Breast epithelium (tissue), 3 donors: ENCODE measurements around the gene SLC6A7.

Experiments used
- CTCF ChIP-seq, 3 donors: fragments of 450-650 bp; IDR thresholded peaks; one replicate each; pipeline ENCODE4 v1.5.1; 2016 to 2017; ENCODE audit warnings: antibody characterized with exemption in 3 of 3, mild to moderate bottlenecking in 3 of 3, moderate library complexity in 3 of 3
- POLR2A ChIP-seq: fragments of 450-650 bp; IDR thresholded peaks from one replicate; pipeline ENCODE4 v1.6.1; 2016; ENCODE audit warnings: antibody characterized with exemption, mild to moderate bottlenecking, moderate library complexity
- POLR2AphosphoS5 ChIP-seq, 3 donors: sonication (generic); formaldehyde crosslinking; IDR thresholded peaks; one replicate each; pipeline ENCODE4 v1.6.1; 2017; ENCODE audit warnings: antibody characterized with exemption in 3 of 3

DNA sequence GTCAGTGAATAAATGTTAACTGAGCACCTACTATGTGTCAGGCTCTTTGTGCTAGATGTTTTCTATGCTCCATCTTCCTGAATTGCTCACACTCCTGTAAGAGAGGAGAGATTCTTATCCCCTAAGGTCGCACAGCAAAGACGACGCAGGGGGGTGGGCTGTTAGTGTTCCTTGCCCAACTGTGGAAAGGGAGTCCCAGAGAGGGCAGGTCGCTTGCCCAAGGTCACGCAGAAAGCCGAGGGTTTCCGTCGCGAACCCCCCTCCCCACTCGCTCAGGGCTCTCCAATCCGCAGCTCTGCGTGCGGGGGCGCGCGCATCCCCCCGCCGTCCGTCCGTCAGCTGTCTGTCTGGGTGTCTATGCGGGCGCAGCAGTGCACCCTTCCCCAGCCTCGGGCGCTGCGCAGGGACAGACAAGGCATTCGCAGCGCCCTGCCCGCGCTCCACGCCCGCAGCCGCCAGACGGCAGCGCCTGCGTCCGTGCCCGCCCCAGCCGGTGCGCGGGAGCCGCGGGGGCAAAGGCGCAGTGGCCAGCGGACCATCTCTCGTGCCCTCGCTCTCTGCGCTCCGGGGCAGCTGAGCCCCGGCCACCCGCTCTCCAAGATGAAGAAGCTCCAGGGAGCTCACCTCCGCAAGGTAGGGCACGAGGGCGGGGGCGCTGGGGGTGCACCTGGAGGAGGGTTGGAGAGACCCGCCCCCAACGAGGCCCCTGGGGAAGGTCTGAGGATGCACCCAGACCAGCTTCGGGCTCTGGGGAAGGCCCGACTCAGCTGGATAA is at the start of gene SLC6A7:
- TF ChIP-seq CTCF (IDR thresholded peaks at IDR 0.05) (no peak), POLR2A (no peak), POLR2AphosphoS5 (IDR thresholded peaks at IDR 0.05) (no peak)
